Fibroblast of lung (primary cell): ENCODE results near the gene H1-8. TPM values are rescaled to one million over a fixed set of nuclear protein-coding genes. Genes with fewer than 3 reads are reported as not detected.
"Not testable (repeated sequence)": the region's sequence is repeated elsewhere in the genome, so short reads cannot be mapped to it uniquely, and the experiment has no call there.

Source experiments
- DNase-seq, 2 donors: peaks; one replicate each; pipeline versions ENCODE4 v3.0.0 to v3.0.0-alpha.2; 2010; ENCODE audit warnings: low read depth in 2 of 2
- H2AFZ ChIP-seq: 2 replicates; pipeline ENCODE4 v1.5.1; 2012; ENCODE audit warnings: low read length, control low read depth, inconsistent platforms
- H3K27ac ChIP-seq: 2 replicates; pipeline ENCODE4 v1.5.1; 2011; ENCODE audit warnings: low read length, control low read depth; ENCODE audit not compliant: insufficient read depth
- H3K27me3 ChIP-seq: 2 replicates; pipeline ENCODE4 v1.5.1; 2011; ENCODE audit warnings: mild to moderate bottlenecking, low read length; ENCODE audit not compliant: control insufficient read depth, insufficient read depth
- H3K36me3 ChIP-seq: 2 replicates; pipeline ENCODE4 v1.5.1; 2011; ENCODE audit warnings: low read length; ENCODE audit not compliant: control insufficient read depth, insufficient read depth
- H3K4me1 ChIP-seq: 2 replicates; pipeline ENCODE4 v1.5.1; 2011; ENCODE audit warnings: low read length; ENCODE audit not compliant: control insufficient read depth, insufficient read depth; ENCODE audit errors: extremely low read depth
- H3K4me2 ChIP-seq: 2 replicates; pipeline ENCODE4 v1.5.1; 2011; ENCODE audit warnings: low read length, control low read depth; ENCODE audit not compliant: insufficient read depth; ENCODE audit errors: extremely low read depth
- H3K4me3 ChIP-seq, 4 experiments: fragments of 200-600 bp in 1 of 4; sonication (generic) in 1 of 4; replicated peaks in 1 of 4; 2 replicates each; pipeline ENCODE4 v1.5.1; 2011 to 2016; ENCODE audit warnings: low read length in 4 of 4, low read depth in 3 of 4, mild to moderate bottlenecking in 3 of 4, control low read depth in 2 of 4, inconsistent platforms in 1 of 4, mixed read lengths in 1 of 4; ENCODE audit not compliant: insufficient read depth in 1 of 4; ENCODE audit errors: control extremely low read depth in 1 of 4
- H3K79me2 ChIP-seq: 2 replicates; pipeline ENCODE4 v1.5.1; 2012; ENCODE audit warnings: mild to moderate bottlenecking, low read length, inconsistent platforms; ENCODE audit not compliant: control insufficient read depth, insufficient read depth
- H3K9ac ChIP-seq: 2 replicates; pipeline ENCODE4 v1.5.1; 2011; ENCODE audit warnings: mild to moderate bottlenecking, low read length, control low read depth; ENCODE audit not compliant: insufficient read depth
- H3K9me3 ChIP-seq: 2 replicates; pipeline ENCODE4 v1.5.1; 2012; ENCODE audit warnings: low read depth, low read length; ENCODE audit not compliant: control insufficient read depth, insufficient read depth
- H4K20me1 ChIP-seq: 2 replicates; pipeline ENCODE4 v1.5.1; 2011; ENCODE audit warnings: low read length; ENCODE audit not compliant: control insufficient read depth, insufficient read depth; ENCODE audit errors: extremely low read depth
- EZH2 ChIP-seq: IDR thresholded peaks from 2 replicates; pipeline ENCODE4 v1.5.1; 2012; ENCODE audit warnings: low read length, control low read depth, mild to moderate bottlenecking; ENCODE audit errors: missing control alignments
- polyA plus RNA-seq, 2 donors: library from polyadenylated mRNA; depleted of rRNA in 1 of 2; stranded (reverse) in 1 of 2; unstranded in 1 of 2; fragments of >200 nt; gene quantifications; 2 replicates each; pipeline ENCODE4 v1.2.1, GENCODE V29; 2011 to 2012; ENCODE audit warnings: missing spikeins in 1 of 2
- total RNA-seq: library from RNA; depleted of rRNA; stranded (reverse); fragments of >200 nt; gene quantifications from 2 replicates; pipeline ENCODE4 v1.2.1, GENCODE V29; 2014
- TF ChIP-seq, protein P1 (sequence below), 2 donors: IDR thresholded peaks in 1 of 2; conservative IDR thresholded peaks in 1 of 2; 1 replicate in 1 of 2; 2 replicates in 1 of 2; pipeline ENCODE4 v1.5.1; 2011 to 2012; ENCODE audit warnings: low read length in 2 of 2, control low read depth in 1 of 2, inconsistent platforms in 1 of 2, low read depth in 1 of 2, mild to moderate bottlenecking in 1 of 2

Gene H1-8
- total and polyA plus RNA-seq, 2 donors (not counting 1 experiment from before 2014, with no cell fraction given) = not detected

DNA sequence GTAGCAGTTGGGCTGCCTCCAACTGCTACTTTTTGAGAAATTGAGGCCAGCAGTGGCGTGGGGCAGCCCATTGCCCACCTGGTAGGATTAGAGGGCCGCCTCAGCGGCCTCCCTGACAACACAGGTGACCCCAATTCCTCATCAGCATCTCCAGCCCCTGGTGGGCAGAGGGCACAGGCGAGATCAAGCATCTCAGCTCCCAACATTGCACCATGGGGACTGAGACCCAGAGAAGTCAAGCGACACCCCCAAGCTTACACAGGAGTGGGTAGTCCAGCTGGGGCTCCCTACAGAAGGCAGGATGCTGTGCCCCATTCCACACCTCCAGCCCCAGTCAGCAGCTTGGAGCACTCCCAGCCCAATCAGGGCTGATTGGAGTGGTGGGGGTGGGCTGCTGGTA, 228 bp upstream of the H1-8 start:
- no peaks in the 10 kb centered on the region for H3K36me3 ChIP-seq
- TF ChIP-seq, protein P1, sequence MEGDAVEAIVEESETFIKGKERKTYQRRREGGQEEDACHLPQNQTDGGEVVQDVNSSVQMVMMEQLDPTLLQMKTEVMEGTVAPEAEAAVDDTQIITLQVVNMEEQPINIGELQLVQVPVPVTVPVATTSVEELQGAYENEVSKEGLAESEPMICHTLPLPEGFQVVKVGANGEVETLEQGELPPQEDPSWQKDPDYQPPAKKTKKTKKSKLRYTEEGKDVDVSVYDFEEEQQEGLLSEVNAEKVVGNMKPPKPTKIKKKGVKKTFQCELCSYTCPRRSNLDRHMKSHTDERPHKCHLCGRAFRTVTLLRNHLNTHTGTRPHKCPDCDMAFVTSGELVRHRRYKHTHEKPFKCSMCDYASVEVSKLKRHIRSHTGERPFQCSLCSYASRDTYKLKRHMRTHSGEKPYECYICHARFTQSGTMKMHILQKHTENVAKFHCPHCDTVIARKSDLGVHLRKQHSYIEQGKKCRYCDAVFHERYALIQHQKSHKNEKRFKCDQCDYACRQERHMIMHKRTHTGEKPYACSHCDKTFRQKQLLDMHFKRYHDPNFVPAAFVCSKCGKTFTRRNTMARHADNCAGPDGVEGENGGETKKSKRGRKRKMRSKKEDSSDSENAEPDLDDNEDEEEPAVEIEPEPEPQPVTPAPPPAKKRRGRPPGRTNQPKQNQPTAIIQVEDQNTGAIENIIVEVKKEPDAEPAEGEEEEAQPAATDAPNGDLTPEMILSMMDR (conservative IDR thresholded peaks at IDR 0.05 in 1 of 2, IDR thresholded peaks at IDR 0.05 in 1 of 2; ENCODE audit: low read depth in 1 of 2, low read length in 2 of 2) = no peak
- TF ChIP-seq EZH2 = no peak
- no peaks in the 10 kb centered on the region for H3K79me2 ChIP-seq
- H3K9me3 ChIP-seq = no peaks in the 10 kb centered on the region
- H3K27ac ChIP-seq = no peak overlapping the region
- no peak for DNase-seq
- H3K4me3 ChIP-seq = no peak overlapping the region
- no peak overlapping the region for H3K4me2 ChIP-seq
- no peaks in the 10 kb centered on the region for H3K4me1 ChIP-seq
- no peaks in the 10 kb centered on the region for H3K27me3 ChIP-seq
- H3K9ac ChIP-seq = no peak overlapping the region
- no peaks in the 10 kb centered on the region for H4K20me1 ChIP-seq
- H2AFZ ChIP-seq = no peak overlapping the region

DNA sequence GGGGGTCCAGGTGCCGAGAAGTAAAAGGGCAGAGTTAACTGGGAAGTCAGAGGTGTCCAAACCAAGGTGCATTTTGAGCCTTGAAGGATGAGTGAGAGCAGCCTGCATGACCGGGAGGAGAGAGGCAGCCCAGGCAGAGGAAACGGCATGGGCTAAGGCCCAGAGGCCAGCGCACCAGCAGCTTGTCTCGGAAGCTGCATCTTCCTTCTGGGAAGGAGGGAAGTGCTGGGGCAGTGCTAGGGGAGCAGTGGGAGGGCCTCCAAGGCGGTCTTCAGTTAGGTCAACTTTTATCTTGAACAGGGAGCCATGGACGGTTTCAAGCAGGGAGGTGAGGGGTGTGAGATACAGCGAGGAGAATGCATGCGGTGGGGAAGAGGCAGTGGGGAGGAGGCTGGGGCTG, 1.0 kb downstream of the H1-8 start:
- Histone ChIP-seq H3K9me3 (no peaks in the 10 kb centered on the region), H3K4me1 (no peaks in the 10 kb centered on the region), H3K27me3 (no peaks in the 10 kb centered on the region), H3K79me2 (no peaks in the 10 kb centered on the region), H3K9ac (no peak overlapping the region), H2AFZ (no peak overlapping the region), H3K36me3 (no peaks in the 10 kb centered on the region), H3K4me3 (no peak overlapping the region), H3K27ac (no peak overlapping the region), H3K4me2 (no peak overlapping the region), H4K20me1 (no peaks in the 10 kb centered on the region)
- no peak for TF ChIP-seq EZH2
- TF ChIP-seq, protein P1 (conservative IDR thresholded peaks at IDR 0.05 in 1 of 2, IDR thresholded peaks at IDR 0.05 in 1 of 2; ENCODE audit: low read depth in 1 of 2, low read length in 2 of 2) = no peak
- no peak for DNase-seq

DNA sequence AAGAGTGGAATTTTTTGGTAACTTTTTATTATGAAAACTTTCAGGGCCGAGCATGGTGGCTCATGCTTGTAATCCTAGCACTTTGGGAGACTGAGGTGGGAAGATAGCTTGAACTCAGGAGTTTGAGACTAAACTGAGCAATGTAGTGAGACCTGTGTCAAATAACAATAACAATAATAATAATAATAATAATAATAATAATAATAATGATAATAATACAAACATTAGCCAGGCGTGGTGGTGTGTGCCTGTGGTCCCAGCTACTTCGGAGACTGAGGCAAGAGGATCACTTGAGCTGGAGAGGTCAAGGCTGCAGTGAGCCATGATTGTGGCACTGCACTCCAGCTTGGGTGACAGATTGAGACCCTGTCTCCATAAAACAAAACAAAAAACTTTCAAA, 3.0 kb downstream of the H1-8 start:
- not testable (repeated sequence) for H3K36me3 ChIP-seq, H3K79me2 ChIP-seq, H3K9me3 ChIP-seq, H2AFZ ChIP-seq, H4K20me1 ChIP-seq, H3K4me3 ChIP-seq, DNase-seq, H3K27ac ChIP-seq, H3K27me3 ChIP-seq, H3K4me1 ChIP-seq, H3K9ac ChIP-seq, H3K4me2 ChIP-seq

DNA sequence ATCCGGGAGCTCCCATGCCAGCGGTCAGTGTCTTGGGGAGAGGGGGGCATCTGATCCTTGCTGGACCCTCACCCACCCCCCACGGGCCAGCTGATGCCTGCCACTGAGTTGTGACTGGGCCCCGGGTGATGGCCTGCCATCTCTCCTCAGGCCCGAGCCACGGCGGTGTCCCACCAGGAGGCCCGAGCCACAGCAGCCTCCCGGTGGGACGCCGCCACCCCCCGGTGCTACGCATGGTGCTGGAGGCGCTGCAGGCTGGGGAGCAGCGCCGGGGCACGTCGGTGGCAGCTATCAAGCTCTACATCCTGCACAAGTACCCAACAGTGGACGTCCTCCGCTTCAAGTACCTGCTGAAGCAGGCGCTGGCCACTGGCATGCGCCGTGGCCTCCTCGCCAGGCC, 4.3 kb downstream of the H1-8 start:
- DNase-seq = no peak
- TF ChIP-seq, protein P1 (conservative IDR thresholded peaks at IDR 0.05 in 1 of 2, IDR thresholded peaks at IDR 0.05 in 1 of 2; ENCODE audit: low read depth in 1 of 2, low read length in 2 of 2) = no peak
- no peak for TF ChIP-seq EZH2
- no peaks in the 10 kb centered on the region for H3K9me3 ChIP-seq
- H3K79me2 ChIP-seq = no peaks in the 10 kb centered on the region
- H2AFZ ChIP-seq = no peak overlapping the region
- H3K4me2 ChIP-seq = no peak overlapping the region
- no peaks in the 10 kb centered on the region for H3K27me3 ChIP-seq
- H3K4me3 ChIP-seq = no peak overlapping the region
- no peak overlapping the region for H3K9ac ChIP-seq
- H3K36me3 ChIP-seq = no peaks in the 10 kb centered on the region
- H4K20me1 ChIP-seq = no peaks in the 10 kb centered on the region
- no peak overlapping the region for H3K27ac ChIP-seq
- H3K4me1 ChIP-seq = no peaks in the 10 kb centered on the region
